ENCODE results near the gene HOXC11.

The HOXC11 gene

DNA sequence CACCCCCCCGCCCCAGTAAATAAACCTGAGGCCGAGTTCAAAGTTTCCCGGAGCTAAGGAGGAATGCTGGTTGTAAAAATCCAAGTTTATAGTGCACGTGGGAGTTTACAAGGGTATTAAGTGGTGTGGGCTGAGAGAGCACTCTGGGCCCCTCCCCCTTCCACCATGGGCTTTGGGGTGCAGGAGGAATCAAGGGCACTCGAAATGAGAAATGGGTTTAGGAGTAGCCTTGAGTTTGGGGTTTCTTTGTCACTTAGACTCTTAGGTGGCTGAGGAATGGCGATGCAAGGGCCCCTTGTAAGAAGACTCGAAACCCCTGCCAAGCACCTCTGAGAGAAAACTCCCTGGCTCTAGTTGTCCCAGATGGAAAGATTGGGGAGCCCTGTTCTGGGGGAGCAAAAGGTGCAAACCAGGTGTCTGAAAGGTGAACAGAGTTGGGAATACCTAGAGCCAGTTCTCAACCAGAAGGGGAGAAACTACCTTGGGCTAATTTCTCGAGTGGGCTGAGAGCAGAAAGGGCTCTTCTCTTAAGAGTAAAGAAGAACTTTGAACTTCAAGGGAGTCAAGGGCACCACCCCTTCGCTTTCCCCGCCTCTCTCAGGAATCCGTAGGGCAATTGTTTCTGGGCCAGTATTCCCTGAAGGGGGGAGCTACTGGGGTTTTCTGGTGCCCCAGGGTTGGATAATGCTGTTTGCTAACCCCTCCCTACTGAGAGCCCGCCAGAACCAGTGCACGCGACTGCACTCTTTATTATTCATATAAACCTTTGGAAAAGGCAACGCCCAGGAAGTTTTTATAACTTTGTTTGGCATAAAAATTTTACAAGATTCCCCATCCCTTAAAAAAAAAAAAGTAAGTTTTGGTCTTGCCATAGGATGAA lies 5.8 kb downstream of the HOXC11 start:
- Histone ChIP-seq H3K27me3 (no peaks in the 10 kb centered on the region), H3K9me3 (no peaks in the 10 kb centered on the region), H3K4me3 (peak overlapping the region in 1 of 2 donors; percentile 9), H3K4me1 (peaks cover 0 to 64% (median 35%) of the 10 kb centered on the region in 4 donors), H3K36me3 (no peaks in the 10 kb centered on the region), H3K27ac (peak overlapping the region; percentile 93 to 98)
- TF ChIP-seq, protein P1, sequence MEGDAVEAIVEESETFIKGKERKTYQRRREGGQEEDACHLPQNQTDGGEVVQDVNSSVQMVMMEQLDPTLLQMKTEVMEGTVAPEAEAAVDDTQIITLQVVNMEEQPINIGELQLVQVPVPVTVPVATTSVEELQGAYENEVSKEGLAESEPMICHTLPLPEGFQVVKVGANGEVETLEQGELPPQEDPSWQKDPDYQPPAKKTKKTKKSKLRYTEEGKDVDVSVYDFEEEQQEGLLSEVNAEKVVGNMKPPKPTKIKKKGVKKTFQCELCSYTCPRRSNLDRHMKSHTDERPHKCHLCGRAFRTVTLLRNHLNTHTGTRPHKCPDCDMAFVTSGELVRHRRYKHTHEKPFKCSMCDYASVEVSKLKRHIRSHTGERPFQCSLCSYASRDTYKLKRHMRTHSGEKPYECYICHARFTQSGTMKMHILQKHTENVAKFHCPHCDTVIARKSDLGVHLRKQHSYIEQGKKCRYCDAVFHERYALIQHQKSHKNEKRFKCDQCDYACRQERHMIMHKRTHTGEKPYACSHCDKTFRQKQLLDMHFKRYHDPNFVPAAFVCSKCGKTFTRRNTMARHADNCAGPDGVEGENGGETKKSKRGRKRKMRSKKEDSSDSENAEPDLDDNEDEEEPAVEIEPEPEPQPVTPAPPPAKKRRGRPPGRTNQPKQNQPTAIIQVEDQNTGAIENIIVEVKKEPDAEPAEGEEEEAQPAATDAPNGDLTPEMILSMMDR (IDR thresholded peaks at IDR 0.05) = no peak
- no peak for DNase-seq
- intact Hi-C loops (cut with DNase I; ENCODE audit: low total_unique reads) = loop anchor here (10.0 kb wide), 1 partner anchor 386 kb away; the partner anchor contains the start of gene GPR84

DNA sequence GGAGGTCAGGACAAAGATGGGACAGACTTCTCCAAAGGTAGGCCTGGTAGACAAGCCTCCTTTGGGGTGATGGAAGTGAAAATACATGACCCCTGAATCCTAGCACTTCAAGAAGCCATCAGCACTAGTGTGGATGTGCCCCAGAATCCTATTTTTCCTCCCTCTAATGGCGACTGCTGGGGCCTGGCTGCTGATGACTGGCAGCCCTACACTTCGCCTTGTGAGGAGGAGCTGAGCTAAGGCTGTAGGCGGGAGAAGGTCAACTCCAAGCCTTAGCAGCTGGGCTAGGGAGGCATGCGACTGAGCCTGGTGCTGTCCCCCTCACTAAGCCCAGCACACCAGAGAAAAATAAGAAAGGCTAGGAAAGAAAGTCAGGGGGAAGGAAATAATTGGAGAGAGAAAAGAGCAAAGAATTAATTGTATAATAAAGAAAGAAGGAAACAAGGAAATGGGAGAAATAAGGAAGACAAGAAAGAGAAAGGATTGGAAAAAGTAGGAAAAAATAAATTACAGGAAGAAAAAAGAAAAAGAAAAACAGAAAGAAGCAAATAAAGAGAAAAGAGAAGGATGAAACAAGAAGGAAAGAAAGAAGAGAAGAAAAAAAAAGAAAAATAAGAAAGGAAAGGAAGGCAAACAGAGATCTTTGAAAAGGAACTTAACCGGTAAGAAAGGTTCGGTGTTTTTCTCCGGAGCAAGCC lies 7.3 kb downstream of the HOXC11 start:
- intact Hi-C loops (cut with DNase I; ENCODE audit: low total_unique reads) = loop anchor here (5.0 kb wide), 1 partner anchor 222 kb away; no protein-coding TSS in a partner anchor
- peaks cover 0 to 66% (median 31%) of the 10 kb centered on the region in 4 donors for H3K4me1 ChIP-seq
- H3K36me3 ChIP-seq = no peaks in the 10 kb centered on the region
- H3K27ac ChIP-seq = peak overlapping the region; percentile 93 to 98
- TF ChIP-seq, protein P1 (IDR thresholded peaks at IDR 0.05) = no peak
- no peak for DNase-seq
- peak overlapping the region; percentile 64 to 84 for H3K4me3 ChIP-seq
- H3K27me3 ChIP-seq = no peaks in the 10 kb centered on the region
- H3K9me3 ChIP-seq = no peaks in the 10 kb centered on the region

DNA sequence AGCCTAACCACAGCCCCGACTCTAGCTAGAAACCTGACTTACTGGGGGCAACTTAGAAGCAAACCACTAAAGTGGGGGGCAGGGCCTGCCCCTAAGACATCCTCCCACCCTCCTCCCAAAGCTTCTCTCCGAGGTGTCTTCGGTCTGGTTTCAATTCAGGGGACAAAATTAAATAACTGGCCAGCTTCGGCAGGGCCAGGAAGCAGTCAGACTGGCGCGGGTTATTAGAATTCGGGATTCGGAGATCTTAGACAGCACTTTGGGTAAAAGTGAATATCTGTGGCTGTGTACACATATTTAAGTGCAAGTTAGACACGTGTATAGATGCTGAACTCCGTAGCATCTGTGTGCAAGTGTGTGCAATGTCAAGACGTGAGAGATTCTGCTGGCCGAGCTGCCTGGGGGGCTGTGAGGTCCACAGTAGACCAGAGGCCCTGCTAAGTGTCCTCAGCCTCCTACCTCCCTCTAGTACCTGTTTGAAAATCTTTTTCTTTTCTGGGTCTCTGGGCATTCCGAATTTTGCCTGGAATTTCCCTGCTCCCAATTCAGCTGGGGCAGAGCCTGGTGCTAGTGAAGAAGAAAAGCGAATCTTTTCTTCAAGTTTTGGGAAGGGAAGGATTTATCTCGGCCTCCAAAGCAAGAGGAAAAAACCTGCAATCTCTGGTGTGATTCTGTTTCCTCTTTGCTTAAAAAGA lies 8.0 kb downstream of the HOXC11 start:
- DNase-seq = no peak
- Histone ChIP-seq H3K27ac (peak overlapping the region; percentile 93 to 98), H3K27me3 (no peaks in the 10 kb centered on the region), H3K9me3 (no peaks in the 10 kb centered on the region), H3K4me1 (peaks cover 0 to 59% (median 30%) of the 10 kb centered on the region in 4 donors), H3K36me3 (no peaks in the 10 kb centered on the region), H3K4me3 (peak overlapping the region; percentile 64 to 84)
- TF ChIP-seq, protein P1 (IDR thresholded peaks at IDR 0.05) = no peak
- intact Hi-C loops (cut with DNase I; ENCODE audit: low total_unique reads) = loop anchor here (5.0 kb wide), 1 partner anchor 221 kb away; no protein-coding TSS in a partner anchor

DNA sequence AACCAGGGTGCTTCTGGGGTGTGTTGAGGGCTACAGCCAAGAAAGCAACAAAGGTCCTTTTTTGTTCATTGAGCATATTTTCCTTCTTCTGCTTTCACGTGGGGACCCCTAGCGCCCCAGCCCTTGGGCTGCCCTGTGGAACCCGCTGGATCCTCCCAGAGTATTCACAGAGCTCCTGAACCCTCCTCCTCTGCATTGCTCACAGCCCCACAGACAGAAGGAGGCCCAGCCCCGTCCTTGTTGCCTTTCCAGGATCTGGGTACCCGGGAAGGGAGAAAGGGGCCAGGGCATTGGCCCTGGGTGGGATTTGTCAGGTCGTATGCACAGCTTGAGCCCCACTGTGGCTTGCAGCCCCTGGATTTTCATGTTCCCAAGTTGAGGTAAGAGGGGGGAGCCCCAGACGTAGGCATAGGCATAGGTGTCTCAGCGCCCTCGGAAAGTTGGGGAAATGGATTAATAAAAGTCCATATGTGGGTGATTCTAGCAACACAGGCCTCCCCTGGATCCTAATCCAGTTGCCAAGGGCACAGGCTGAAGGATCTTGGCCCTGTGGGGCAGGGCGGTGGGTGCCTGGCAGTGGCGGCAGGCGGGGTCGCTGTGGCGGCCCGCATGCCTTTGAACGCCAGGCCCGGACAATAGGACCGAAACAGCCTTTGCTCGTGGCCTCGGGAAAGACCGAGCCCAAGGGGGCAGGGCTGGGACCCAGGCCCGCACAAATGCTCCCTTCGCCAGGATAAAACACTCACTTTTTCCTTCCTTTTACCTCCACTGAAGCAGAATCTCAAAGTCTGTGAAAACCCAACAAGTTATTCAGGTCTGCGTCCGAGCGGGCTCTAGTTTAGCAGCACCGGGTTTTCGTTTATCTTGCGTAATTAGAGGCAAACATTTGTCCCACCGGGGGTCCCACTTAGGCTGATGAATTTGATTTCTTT lies 9.0 kb downstream of the HOXC11 start:
- H3K4me1 ChIP-seq = peaks cover 0 to 50% (median 29%) of the 10 kb centered on the region in 4 donors
- DNase-seq = no peak
- TF ChIP-seq, protein P1 (IDR thresholded peaks at IDR 0.05) = no peak
- H3K36me3 ChIP-seq = no peaks in the 10 kb centered on the region
- H3K27me3 ChIP-seq = no peaks in the 10 kb centered on the region
- H3K9me3 ChIP-seq = no peaks in the 10 kb centered on the region
- intact Hi-C loops (cut with DNase I; ENCODE audit: low total_unique reads) = loop anchor here (5.0 kb wide), 1 partner anchor 220 kb away; no protein-coding TSS in a partner anchor
- H3K27ac ChIP-seq = peak overlapping the region; percentile 93 to 98
- peak overlapping the region; percentile 64 to 84 for H3K4me3 ChIP-seq

Measured in tibial artery (tissue), 4 donors.